Large intestine (tissue), 3 donors: ENCODE data around the gene ZC3H18. TPM values are rescaled to one million over a fixed set of nuclear protein-coding genes. Genes with fewer than 3 reads are reported as not detected.

Source experiments
- DNase-seq, 2 donors: peaks; one replicate each; pipeline versions ENCODE4 v3.0.0 to v3.0.0-alpha.2; 2013
- H3K27ac ChIP-seq: one replicate; pipeline ENCODE4 v1.5.1; 2013; ENCODE audit warnings: low read length
- H3K27me3 ChIP-seq: 2 replicates; pipeline ENCODE4 v1.6.1; 2013; ENCODE audit warnings: low read length; ENCODE audit not compliant: control insufficient read depth, insufficient read depth
- H3K36me3 ChIP-seq: 2 replicates; pipeline ENCODE4 v1.6.1; 2013; ENCODE audit warnings: low read length; ENCODE audit not compliant: control insufficient read depth, insufficient read depth
- H3K4me1 ChIP-seq: one replicate; pipeline ENCODE4 v1.6.1; 2013; ENCODE audit warnings: low read length; ENCODE audit not compliant: control insufficient read depth, insufficient read depth
- H3K4me3 ChIP-seq: one replicate; pipeline ENCODE4 v1.5.1; 2013; ENCODE audit warnings: low read length
- H3K9me3 ChIP-seq: one replicate; pipeline ENCODE4 v1.6.1; 2013; ENCODE audit warnings: mild to moderate bottlenecking, low read depth, low read length, moderate library complexity; ENCODE audit not compliant: control insufficient read depth
- WGBS: methylation state at CpG from one replicate; pipeline ENCODE4 v1.1.5; 2013; ENCODE audit warnings: low lambda C conversion rate; ENCODE audit not compliant: insufficient coverage; 5-methylcytosine and 5-hydroxymethylcytosine counted together
- polyA plus RNA-seq: library from polyadenylated mRNA; unstranded; fragments of 120-200 nt; gene quantifications from one replicate; pipeline ENCODE4 v1.2.1, GENCODE V29; 2013

The ZC3H18 gene
- polyA plus RNA-seq, 1 donor, result 34.3 TPM

- H3K27me3 ChIP-seq, result no peaks in the 10 kb centered on the region
- H3K36me3 ChIP-seq, result peaks cover 35% of the 10 kb centered on the region
- H3K27ac ChIP-seq, result no peak overlapping the region
- H3K4me3 ChIP-seq, result no peak overlapping the region
- no peaks in the 10 kb centered on the region for H3K9me3 ChIP-seq
- whole genome bisulfite sequencing, result no CpG with 5 or more reads among the region's 6 CpGs
- no peak for DNase-seq
- H3K4me1 ChIP-seq, result no peaks in the 10 kb centered on the region
These were observed 23.7 kb downstream of the ZC3H18 start for GRCh38 chr16:88593910-88594309.

- DNase-seq, result no peak
- Histone ChIP-seq H3K4me1 (no peaks in the 10 kb centered on the region), H3K27ac (no peak overlapping the region), H3K27me3 (no peaks in the 10 kb centered on the region), H3K4me3 (no peak overlapping the region), H3K36me3 (peaks cover 37% of the 10 kb centered on the region), H3K9me3 (no peaks in the 10 kb centered on the region)
- 90% methylated on average over 2 of the region's 6 CpGs for WGBS
These were observed 24.9 kb downstream of the ZC3H18 start for GRCh38 chr16:88595101-88595500.

GRCh38 chr16:88595921-88596320, 25.7 kb downstream of the ZC3H18 start:
- Histone ChIP-seq H3K36me3 (peaks cover 42% of the 10 kb centered on the region), H3K4me1 (no peaks in the 10 kb centered on the region), H3K9me3 (no peaks in the 10 kb centered on the region), H3K4me3 (no peak overlapping the region), H3K27me3 (no peaks in the 10 kb centered on the region), H3K27ac (no peak overlapping the region)
- DNase-seq, result no peak
- WGBS, result 100% methylated on average over 2 of the region's 10 CpGs

- no peak for DNase-seq
- no peaks in the 10 kb centered on the region for H3K4me1 ChIP-seq
- H3K27me3 ChIP-seq, result no peaks in the 10 kb centered on the region
- no CpG with 5 or more reads among the region's 3 CpGs for WGBS
- peaks cover 47% of the 10 kb centered on the region for H3K36me3 ChIP-seq
- no peak overlapping the region for H3K4me3 ChIP-seq
- H3K9me3 ChIP-seq, result no peaks in the 10 kb centered on the region
- no peak overlapping the region for H3K27ac ChIP-seq
These were observed 26.3 kb downstream of the ZC3H18 start for GRCh38 chr16:88596483-88596882.

GRCh38 chr16:88597856-88598491, 27.8 kb downstream of the ZC3H18 start:
- Histone ChIP-seq H3K36me3 (peaks cover 57% of the 10 kb centered on the region), H3K27ac (no peak overlapping the region), H3K9me3 (no peaks in the 10 kb centered on the region), H3K27me3 (no peaks in the 10 kb centered on the region), H3K4me1 (no peaks in the 10 kb centered on the region), H3K4me3 (no peak overlapping the region)
- WGBS, result 77% methylated on average over 6 of the region's 21 CpGs
- no peak for DNase-seq

- no peaks in the 10 kb centered on the region for H3K4me1 ChIP-seq
- H3K9me3 ChIP-seq, result no peaks in the 10 kb centered on the region
- H3K4me3 ChIP-seq, result no peak overlapping the region
- H3K36me3 ChIP-seq, result peaks cover 52% of the 10 kb centered on the region
- no CpG with 5 or more reads among the region's 14 CpGs for WGBS
- no peaks in the 10 kb centered on the region for H3K27me3 ChIP-seq
- DNase-seq, result no peak
- no peak overlapping the region for H3K27ac ChIP-seq
These were observed 29.0 kb downstream of the ZC3H18 start for GRCh38 chr16:88599092-88599733.

GRCh38 chr16:88599825-88600538, 29.8 kb downstream of the ZC3H18 start:
- Histone ChIP-seq H3K4me1 (no peaks in the 10 kb centered on the region), H3K9me3 (no peaks in the 10 kb centered on the region), H3K27ac (no peak overlapping the region), H3K27me3 (no peaks in the 10 kb centered on the region), H3K36me3 (peaks cover 54% of the 10 kb centered on the region), H3K4me3 (no peak overlapping the region)
- DNase-seq, result no peak
- 93% methylated on average over 8 of the region's 25 CpGs for WGBS

GRCh38 chr16:88600539-88600896, 30.3 kb downstream of the ZC3H18 start:
- H3K27me3 ChIP-seq, result no peaks in the 10 kb centered on the region
- peaks cover 59% of the 10 kb centered on the region for H3K36me3 ChIP-seq
- no peak overlapping the region for H3K27ac ChIP-seq
- H3K4me1 ChIP-seq, result no peaks in the 10 kb centered on the region
- H3K9me3 ChIP-seq, result no peaks in the 10 kb centered on the region
- DNase-seq, result no peak
- no peak overlapping the region for H3K4me3 ChIP-seq
- no CpG with 5 or more reads among the region's 6 CpGs for WGBS

- no CpG with 5 or more reads among the region's 9 CpGs for WGBS
- peaks cover 61% of the 10 kb centered on the region for H3K36me3 ChIP-seq
- H3K27me3 ChIP-seq, result no peaks in the 10 kb centered on the region
These were observed 31.3 kb downstream of the ZC3H18 start for GRCh38 chr16:88601313-88602036.

GRCh38 chr16:88602091-88602490, 31.9 kb downstream of the ZC3H18 start:
- H3K9me3 ChIP-seq, result no peaks in the 10 kb centered on the region
- DNase-seq, result no peak
- no peak overlapping the region for H3K4me3 ChIP-seq
- no peak overlapping the region for H3K27ac ChIP-seq
- no CpG with 5 or more reads among the region's 7 CpGs for WGBS
- no peaks in the 10 kb centered on the region for H3K4me1 ChIP-seq
- H3K27me3 ChIP-seq, result no peaks in the 10 kb centered on the region
- H3K36me3 ChIP-seq, result peaks cover 67% of the 10 kb centered on the region

More at GRCh38 chr16:88601313-88602036, 31.3 kb downstream of the ZC3H18 start:
- H3K27ac ChIP-seq, result no peak overlapping the region
- H3K9me3 ChIP-seq, result no peaks in the 10 kb centered on the region
- H3K4me1 ChIP-seq, result no peaks in the 10 kb centered on the region
- DNase-seq, result no peak
- H3K4me3 ChIP-seq, result no peak overlapping the region
